Activated CD4-positive, CD25-positive, alpha-beta regulatory T cell treated with anti-CD3 and anti-CD28 coated beads, Interleukin-2, amount 50 U/mL, for 16 hours (primary cell): ENCODE results near the gene TARM1.

Experiments used
- DNase-seq: peaks from one replicate; pipeline ENCODE4 v3.0.0-alpha.2; 2020; ENCODE audit warnings: low read depth, low spot score

Gene TARM1

GRCh38 chr19:54081032-54081431 lies at the start of gene TARM1:
TARM1 (minus strand) TSS chr19:54081365; CDS start chr19:54081340, 25 bp downstream.
- no peak for DNase-seq

- DNase-seq = no peak
Measured at GRCh38 chr19:54129617-54129996, 48.4 kb upstream of the TARM1 start.

GRCh38 chr19:54128796-54129616 lies 47.8 kb upstream of the TARM1 start:
- no peak for DNase-seq

- DNase-seq = no peak
Measured at GRCh38 chr19:54128441-54128725, 47.2 kb upstream of the TARM1 start.

GRCh38 chr19:54127688-54128440 lies 46.7 kb upstream of the TARM1 start:
- no peak for DNase-seq

- no peak for DNase-seq
Measured at GRCh38 chr19:54125713-54126112, 44.5 kb upstream of the TARM1 start.

- DNase-seq = no peak
Measured at GRCh38 chr19:54124393-54124792, 43.2 kb upstream of the TARM1 start.

- no peak for DNase-seq
Measured at GRCh38 chr19:54123682-54124081, 42.5 kb upstream of the TARM1 start.

GRCh38 chr19:54121259-54121658 lies 40.1 kb upstream of the TARM1 start:
- DNase-seq = no peak

GRCh38 chr19:54115109-54116063 lies 34.2 kb upstream of the TARM1 start, which contains the start of the genes PRPF31 and TFPT:
PRPF31 (plus strand) TSS chr19:54115754; CDS start chr19:54118279, 2,525 bp downstream.
TFPT (minus strand) TSS chr19:54115657; CDS start chr19:54115269, 388 bp downstream.
- DNase-seq = peak; percentile 98

- no peak for DNase-seq
Measured at GRCh38 chr19:54114340-54115108, 33.4 kb upstream of the TARM1 start.

- no peak for DNase-seq
Measured at GRCh38 chr19:54109651-54110050, 28.5 kb upstream of the TARM1 start.

- no peak for DNase-seq
Measured at GRCh38 chr19:54108496-54108895, 27.3 kb upstream of the TARM1 start.

- DNase-seq = no peak
Measured at GRCh38 chr19:54107876-54108490, 26.8 kb upstream of the TARM1 start.

- DNase-seq = no peak
Measured at GRCh38 chr19:54106716-54107115, 25.6 kb upstream of the TARM1 start.

GRCh38 chr19:54105796-54106195 lies 24.6 kb upstream of the TARM1 start:
- no peak for DNase-seq

GRCh38 chr19:54104998-54105715 lies 24.0 kb upstream of the TARM1 start:
- DNase-seq = no peak

GRCh38 chr19:54102421-54103169 lies 21.4 kb upstream of the TARM1 start, which contains the start of gene NDUFA3:
NDUFA3 (plus strand) TSS chr19:54102855; CDS start chr19:54102879, 24 bp downstream.
- peak; percentile 96 for DNase-seq

GRCh38 chr19:54100561-54100960 lies 19.4 kb upstream of the TARM1 start, which contains the start of gene OSCAR:
OSCAR (minus strand) TSS chr19:54100803; CDS start chr19:54100792, 11 bp downstream.
- no peak for DNase-seq
